Hippocampal formation (tissue), 2 donors: ENCODE results near the gene OTUB1.
A peak's percentile ranks its signal among the peaks of the same experiment; 100 is the strongest.
"Not testable (repeated sequence)": the region's sequence is repeated elsewhere in the genome, so short reads cannot be mapped to it uniquely, and the experiment has no call there.

Experiments
- DNase-seq, 2 donors: peaks; one replicate each; lab custom pipeline; 2025; lab: John Stamatoyannopoulos, UW

The OTUB1 gene

GRCh38 chr11:63986156-63986931, at the start of gene OTUB1:
OTUB1 (plus strand) TSS chr11:63986438; CDS start chr11:63986457, 19 bp downstream.
- peak; percentile 79 to 81 for DNase-seq

DNA sequence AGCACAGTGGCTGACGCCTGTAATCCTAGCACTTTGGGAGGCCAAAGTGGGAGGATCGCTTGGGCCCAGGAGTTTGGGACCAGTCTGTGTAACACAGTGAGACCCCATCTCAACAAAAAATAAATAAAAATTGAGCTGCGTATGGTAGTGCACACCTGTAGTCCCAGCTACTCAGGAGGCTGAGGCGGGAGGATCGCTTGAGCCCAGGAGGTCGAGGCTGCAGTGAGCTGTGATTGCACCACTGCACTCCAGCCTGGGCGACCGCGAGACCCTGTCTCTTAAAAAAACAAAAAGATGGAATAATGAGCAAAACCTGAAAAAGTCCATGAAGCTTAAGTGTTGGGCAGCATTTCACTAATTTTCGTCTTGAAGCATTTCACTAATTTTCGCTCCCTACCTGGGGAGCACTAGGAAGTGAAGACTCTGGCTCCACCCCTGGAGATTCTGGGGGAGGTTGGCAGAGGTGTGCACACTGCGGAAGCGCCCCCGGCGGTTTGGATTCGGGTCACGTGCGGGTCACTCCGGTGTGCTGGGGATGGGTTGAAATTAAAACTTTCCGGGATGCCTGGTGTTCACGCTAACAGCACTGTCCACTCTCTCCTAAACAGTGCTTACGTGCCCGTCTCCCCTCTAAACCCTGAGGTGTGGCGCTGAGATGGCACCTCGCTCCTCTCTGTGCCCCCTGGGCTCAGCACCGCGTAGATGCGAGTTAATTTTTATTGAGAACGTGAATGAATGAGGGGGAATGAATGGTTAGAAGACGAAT, 48.3 kb upstream of the OTUB1 start:
- DNase-seq, result no peak

DNA sequence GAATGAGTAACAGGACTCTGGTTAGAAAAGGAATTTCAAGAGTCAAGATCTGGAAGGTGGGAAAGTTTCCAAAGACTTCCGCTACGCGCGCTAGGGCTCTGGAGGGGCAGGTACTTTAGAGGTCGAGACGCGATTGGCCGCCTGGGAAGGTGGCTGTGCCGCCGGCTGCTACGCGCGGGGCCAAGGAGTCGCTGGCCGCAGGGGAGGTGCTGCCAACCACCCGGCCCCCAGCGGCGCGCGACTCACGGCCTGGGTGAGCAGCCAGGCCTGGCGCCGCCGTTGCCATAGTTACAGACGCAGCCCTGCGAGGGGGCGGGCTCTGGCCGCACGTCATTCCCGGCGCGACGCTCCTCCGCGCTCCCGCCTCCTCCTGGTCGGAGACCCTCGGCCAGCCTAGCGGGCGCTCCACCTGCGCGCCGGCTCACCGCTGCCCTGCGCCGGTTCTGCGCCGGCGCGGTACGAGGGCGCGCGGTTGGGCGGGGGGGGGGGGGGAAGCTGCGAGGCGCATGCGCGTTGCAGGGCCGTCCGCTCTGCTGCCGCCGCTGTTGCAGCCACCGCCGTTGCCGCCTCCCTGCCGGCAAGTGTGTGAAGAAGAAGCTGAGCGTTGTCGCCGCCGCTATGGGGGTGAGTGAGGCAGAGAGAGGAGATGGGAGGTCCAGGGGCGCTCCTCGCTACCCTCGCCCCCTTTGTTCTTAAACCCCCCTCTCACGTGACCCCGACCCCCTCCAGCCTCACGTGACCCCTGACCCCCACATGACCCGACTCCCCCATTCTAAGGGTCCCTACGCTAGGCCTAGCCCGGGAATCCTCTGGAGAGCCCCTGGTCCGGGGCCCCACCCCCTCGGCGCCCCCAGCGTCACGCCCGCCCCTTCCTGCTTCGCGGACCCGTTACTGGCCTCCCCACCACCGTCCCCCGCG, 47.5 kb upstream of the OTUB1 start, which contains the start of gene NAA40:
TSS of gene NAA40 (plus strand) at position 524 of the 918 bp plus-strand sequence. CDS start at position 619, 95 bp downstream.
- DNase-seq, result peak; percentile 80 to 88

DNA sequence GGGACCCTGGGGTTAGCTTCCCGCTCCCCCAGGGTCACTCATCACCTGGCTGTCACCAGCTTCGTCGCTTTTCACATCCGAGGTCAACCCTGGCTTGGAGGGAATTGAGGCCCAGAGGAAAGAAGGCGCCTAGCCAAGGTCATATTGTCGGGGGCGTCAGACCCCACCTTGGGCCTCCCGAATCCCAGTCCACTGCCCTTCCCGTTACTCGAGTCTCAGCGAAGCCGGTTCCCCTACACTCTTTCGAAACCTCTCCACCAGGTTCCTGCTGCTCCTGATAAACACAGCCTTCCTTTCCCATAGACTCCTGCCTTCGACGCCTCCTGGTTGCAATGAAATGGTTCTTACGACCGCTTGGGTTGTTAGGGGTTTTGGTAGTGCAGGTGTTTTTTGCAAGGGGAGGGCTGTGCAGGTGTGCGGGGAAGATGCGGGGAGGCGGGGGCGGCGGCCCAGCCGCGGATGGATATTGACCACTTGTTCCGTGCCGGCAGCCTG, 46.8 kb upstream of the OTUB1 start:
- no peak for DNase-seq

DNA sequence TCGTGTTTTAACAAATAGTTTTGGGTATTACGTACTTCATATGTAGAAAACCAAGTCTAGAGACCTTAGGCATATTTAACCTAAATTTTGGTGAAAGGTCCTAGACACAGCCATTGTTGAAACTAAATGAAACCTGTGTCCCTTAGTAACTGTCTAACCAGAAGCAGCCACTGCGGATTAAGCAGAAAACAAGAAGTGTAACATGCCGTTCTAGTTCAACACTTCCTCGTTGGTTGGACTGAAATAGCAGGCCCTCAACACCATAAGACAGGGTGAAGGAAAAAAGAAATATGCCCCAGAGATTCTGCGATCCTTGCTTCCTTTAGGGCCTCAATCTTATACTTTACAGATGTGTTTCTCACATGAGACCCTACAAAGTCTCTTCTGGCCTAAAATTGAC, 45.5 kb upstream of the OTUB1 start:
- no peak for DNase-seq

DNA sequence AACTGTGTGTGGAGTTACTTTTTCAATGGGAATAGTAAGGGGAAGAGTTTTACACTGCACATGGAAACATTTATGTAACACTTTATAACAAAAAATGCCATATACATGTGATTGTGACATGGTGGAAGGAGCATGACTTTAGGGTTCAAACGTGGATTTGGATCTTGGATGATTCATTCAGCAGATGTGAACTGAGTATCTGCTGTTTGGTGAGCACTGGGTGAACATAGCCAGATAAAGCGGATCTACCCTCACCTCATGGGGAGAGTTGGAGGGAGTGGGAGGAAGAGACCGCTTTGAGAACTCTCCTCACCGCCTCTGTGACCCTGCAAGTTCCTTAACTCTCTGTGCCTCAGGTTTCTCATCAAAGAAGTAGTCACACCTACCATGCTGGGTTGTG, 44.3 kb upstream of the OTUB1 start:
- no peak for DNase-seq

- no peak for DNase-seq
Measured at GRCh38 chr11:63942803-63943202, 43.4 kb upstream of the OTUB1 start.

GRCh38 chr11:63944987-63945386, 41.3 kb upstream of the OTUB1 start:
- no peak for DNase-seq

DNA sequence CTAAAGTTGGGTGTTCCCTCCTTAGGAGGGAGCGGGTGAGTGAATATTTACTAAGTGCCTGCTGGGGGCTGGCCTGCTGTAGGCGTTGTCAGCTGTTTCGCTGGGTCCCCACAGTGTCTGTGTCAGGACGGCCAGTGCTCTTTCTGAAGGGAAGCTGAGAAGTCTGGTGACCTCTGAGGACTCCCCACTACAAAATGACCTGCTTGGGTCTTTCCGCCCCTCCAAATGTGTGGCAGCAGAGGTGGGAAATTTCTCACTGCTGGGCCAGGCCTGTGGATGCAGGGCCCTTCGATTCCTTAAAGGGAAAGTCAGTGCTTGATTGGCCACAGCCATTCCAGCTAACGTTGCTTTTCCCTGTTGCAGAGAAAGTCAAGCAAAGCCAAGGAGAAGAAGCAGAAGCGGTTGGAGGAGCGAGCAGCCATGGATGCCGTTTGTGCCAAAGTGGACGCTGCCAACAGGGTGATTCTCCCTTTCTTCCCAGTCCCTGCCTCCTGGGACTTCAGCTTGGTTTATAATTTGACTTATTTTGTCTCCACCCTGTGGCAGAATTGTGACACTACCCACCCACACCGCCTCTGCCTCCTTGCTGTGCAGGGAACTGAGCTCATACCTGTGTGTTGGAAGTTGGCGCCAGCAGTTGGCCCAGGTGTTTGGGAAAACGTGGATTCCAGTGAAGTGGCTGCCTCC, 40.6 kb upstream of the OTUB1 start:
- DNase-seq, result peak; percentile 56 to 90

DNA sequence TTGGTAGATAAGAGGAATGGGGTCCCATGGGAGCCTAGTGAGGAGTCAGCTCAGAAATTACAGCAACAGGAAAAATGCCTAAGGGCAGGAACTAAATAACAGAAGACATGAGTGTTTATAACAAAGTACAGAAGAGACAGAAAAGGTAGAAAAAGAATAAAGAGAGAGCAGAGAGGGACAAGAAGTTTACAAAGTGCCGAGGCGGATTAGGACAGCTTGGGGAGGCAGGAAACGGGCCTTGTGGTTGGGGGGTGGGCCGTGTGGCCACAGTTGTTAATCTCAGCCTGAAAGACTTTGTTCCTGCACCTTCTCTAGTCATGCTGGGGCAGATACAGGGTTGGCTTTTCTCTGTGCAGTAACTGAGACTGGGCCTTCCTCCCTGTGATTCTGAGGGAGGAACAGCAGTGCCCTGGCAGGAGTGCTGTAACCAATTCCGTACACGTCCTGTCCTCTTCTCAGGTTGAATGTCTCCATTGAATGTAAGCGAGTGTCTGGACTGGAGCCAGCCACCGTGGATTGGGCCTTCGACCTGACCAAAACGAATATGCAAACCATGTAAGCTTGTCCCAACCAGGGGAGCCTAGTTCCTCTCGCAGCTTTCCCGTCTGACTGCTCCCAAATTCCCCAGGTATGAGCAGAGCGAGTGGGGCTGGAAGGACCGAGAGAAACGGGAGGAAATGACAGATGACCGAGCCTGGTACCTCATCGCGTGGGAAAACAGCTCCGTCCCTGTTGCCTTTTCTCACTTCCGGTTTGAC, 34.3 kb upstream of the OTUB1 start:
- no peak for DNase-seq

DNA sequence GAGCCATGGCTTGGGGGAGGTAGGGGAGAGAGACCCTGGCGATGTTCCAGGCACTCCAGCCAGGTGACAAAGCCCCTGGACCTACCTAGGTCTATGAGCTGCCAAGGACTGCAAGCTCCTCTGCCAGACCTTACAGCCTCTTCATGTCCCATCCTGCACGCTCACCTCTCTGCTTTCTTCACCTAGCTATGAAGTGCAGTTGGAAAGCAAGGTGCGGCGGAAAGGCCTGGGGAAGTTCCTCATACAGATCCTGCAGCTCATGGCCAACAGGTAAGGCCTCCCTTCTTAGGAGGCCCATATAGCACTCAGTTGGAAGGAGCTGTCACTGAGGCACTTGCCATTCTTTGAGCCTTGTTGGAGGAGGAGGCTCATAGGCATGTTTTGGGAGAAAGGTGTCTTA, 33.7 kb upstream of the OTUB1 start:
- no peak for DNase-seq

DNA sequence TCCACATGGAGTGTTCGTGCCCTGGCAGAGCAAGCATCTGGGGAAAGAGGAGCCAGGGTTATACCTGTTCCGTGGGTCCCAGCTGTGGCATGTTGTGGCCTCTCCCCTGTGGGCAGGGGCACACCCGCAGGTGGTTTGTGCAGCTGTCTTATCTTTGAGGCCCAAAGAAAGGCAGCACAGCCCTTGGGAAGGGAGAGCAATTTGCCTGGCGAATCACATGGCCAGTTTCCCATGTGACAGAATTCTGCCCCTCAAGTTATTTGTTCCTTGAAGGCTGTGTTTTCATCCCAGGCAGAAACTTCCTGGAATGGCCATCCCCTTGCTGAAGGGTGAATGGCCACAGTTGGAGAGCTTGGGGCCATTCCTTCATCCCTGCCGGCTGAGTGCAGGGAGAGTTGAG, 28.2 kb upstream of the OTUB1 start:
- no peak for DNase-seq

GRCh38 chr11:63961608-63962412, 24.4 kb upstream of the OTUB1 start:
- DNase-seq, result no peak

DNA sequence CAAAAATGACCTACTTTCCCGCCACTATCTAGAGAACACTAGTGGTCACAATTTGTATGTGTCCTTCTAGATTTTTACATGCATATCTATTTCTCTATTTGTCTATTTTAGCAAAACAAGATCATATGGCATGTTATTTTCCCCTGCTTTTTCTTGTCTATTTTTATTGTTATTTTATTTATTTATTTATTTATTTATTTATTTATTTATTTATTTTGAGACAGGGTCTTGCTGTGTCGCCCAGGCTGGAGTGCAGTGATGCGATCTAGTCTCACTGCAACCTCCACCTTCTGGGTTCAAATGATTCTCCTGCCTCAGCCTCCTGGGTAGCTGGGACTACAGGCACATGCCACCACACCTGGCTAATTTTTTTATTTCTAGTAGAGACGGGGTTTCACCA, 22.3 kb upstream of the OTUB1 start:
- not testable (repeated sequence) for DNase-seq

DNA sequence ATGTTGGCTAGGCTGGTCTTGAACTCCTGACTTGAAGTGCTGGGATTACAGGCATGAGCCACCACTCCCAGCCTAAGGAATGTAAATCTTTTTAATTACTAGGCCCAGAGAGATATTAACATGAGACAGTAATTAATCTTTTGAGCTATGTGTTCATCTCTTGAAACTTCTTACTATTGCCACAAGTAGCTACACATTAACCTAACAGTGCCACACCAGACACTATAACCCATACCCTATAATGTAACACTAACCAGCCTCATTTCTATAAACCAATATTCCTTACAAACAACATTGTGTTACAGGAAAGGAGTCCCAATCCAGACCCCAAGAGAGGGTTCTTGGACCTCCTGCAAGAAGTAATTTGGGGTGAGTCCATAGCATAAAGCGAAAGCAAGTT, 19.8 kb upstream of the OTUB1 start:
- DNase-seq, result no peak

DNA sequence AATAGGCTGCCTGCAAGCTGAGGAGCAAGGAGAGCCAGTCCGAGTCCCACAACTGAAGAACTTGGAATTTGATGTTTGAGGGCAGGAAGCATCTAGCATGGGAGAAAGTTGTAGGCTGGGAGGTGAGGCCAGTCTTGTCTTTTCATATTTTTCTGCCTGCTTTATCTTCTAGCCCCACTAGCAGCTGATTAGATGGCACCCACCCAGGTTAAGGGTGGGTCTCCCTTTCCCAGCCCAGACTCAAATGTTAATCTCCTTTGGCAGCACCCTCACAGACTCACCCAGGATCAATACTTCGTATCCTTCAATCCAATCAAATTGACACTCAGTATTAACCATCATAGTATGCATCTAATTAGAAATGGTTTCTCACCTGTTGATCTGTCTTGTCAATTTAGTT, 16.8 kb upstream of the OTUB1 start:
- no peak for DNase-seq

DNA sequence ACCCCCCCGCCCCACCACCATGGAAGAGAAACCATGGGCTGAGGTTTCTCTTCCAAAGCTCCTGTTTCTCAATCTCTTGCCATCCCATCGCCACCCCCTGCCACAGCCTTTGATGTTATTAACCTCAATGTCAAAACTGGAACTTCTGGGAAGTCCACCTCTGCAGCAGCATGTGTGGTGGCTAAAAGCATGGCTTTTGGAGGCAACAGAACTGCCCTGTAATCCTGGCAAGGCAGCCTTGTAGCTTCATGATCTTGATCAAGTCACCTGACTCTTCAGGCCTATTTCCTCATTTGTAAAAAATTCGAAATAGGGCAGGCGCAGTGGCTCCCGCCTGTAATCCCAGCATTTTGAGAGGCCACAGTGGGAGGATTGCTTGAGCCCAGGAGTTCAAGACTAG, 15.3 kb upstream of the OTUB1 start:
- no peak for DNase-seq

DNA sequence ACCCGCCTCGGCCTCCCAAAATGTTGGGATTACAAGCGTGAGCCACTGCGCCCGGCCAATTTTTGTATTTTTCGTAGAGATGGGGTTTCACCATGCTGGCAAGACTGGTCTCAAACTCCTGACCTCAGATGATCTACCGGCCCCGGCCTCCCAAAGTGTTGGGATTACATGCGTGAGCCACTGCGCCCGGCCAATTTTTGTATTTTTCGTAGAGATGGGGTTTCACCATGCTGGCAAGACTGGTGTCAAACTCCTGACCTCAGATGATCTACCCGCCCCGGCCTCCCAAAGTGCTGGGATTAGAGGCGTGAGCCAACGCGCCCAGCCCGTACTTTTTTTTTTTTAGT, 12.4 kb upstream of the OTUB1 start:
- not testable (repeated sequence) for DNase-seq

- peak; percentile 98 to 99 for DNase-seq
Measured at GRCh38 chr11:63974259-63975143, 11.7 kb upstream of the OTUB1 start, which contains the start of gene COX8A. COX8A (plus strand) TSS chr11:63974620; CDS start chr11:63974681, 61 bp downstream.
